Measurements from ENCODE around the gene AS3MT.
"Not testable (repeated sequence)": the region's sequence is repeated elsewhere in the genome, so short reads cannot be mapped to it uniquely, and the experiment has no call there.

The AS3MT gene

GRCh38 chr10:102869258-102870198 is at the start of gene AS3MT:
TSS of gene AS3MT (plus strand) at chr10:102869470. CDS start at chr10:102869593, 123 bp downstream.
- peak; percentile 31 for DNase-seq (ENCODE audit: low read depth)

DNA sequence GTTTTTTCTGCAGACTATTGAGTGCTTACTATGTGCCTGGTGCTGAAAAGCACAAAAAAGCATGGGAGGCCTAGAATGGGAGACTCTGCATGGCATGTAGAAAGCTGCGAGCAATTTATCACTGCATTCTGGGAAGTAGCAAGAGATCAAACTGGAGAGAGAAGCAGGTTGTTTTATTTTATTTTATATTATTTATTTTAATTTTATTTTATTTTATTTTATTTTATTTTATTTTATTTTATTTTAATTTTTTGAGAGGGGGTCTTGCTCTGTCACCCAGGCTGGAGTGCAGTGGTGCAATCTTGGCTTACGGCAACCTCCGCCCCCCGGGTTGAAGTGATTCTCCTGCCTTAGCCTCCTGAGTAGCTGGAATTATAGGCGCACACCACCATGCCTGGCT is 49.3 kb upstream of the AS3MT start:
- not testable (repeated sequence) for DNase-seq (ENCODE audit: low read depth)

DNA sequence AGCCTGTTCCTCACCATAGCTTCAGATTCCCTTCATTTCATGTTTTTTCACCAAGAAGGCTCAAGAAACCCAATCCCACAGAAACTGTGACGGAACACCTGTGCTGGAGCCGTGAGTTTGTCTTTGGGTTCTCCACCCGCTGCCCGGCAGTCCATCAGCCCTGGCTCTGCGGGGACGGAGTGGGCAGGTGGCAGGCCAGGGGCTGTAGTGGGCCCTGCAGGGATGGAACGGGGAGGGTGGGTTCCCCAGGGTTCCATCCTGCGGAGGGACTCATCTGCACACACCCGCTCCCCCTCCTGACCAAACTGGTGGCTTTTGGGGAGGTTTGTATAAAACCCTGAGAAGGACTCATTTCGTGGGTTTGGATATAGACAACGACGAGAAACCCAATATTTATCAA is 47.0 kb upstream of the AS3MT start:
- DNase-seq (ENCODE audit: low read depth) = no peak

- DNase-seq (ENCODE audit: low read depth) = no peak
Measured at GRCh38 chr10:102824664-102825063, 44.6 kb upstream of the AS3MT start.

DNA sequence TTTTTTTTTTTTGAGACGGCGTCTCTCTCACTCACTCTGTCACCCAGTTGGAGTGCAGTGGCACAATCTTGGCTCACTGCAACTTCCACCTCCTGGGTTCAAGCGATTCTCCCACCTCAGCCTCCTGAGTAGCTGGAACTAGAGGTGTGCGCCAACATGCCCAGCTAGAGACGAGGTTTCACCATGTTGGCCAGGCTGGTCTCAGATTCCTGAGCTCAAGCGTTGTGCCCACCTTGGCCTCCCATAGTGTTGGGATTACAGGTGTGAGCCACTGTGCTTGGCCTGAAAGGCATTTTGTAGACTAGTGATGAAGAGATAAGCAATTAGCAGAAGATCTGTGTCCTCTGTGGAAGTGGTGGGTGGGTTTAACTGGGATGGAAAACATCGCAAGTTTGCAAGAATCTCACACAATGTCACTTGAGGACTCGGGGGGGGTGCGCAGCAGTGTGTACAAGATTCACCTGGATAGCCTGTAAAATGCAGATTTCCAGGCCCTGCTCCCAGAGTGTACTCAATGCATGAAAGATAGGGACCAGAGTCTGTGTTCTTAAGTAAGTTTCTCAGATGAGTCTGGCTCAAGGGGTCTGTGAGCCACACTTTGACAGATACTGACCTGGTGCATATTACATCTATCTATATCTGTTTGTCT is 43.0 kb upstream of the AS3MT start:
- DNase-seq (ENCODE audit: low read depth) = no peak

GRCh38 chr10:102827597-102827975 is 41.7 kb upstream of the AS3MT start:
- DNase-seq (ENCODE audit: low read depth) = no peak

- DNase-seq (ENCODE audit: low read depth) = no peak
Measured at GRCh38 chr10:102831322-102832071, 37.8 kb upstream of the AS3MT start.

- DNase-seq (ENCODE audit: low read depth) = no peak
Measured at GRCh38 chr10:102832248-102832647, 37.0 kb upstream of the AS3MT start.

DNA sequence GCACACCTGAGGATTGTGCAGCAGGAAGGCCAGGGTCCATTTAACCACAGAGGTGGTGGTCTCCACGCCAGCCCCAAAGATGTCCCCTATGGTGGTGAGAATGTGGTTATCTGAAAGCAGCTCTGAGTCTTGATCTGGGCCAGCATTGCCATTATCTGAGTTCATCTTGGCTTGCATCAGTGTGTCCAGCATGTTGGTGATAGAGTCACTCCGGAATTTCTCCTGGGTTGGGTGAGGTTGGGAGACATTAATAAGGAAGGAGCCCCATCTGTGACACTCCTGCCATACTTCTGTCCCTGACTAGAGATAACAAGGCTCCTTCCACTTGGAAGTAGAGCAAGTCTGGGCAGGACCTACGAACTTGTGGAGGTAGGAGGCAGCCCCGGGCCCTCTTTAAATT is 36.3 kb upstream of the AS3MT start:
- DNase-seq (ENCODE audit: low read depth) = no peak

DNA sequence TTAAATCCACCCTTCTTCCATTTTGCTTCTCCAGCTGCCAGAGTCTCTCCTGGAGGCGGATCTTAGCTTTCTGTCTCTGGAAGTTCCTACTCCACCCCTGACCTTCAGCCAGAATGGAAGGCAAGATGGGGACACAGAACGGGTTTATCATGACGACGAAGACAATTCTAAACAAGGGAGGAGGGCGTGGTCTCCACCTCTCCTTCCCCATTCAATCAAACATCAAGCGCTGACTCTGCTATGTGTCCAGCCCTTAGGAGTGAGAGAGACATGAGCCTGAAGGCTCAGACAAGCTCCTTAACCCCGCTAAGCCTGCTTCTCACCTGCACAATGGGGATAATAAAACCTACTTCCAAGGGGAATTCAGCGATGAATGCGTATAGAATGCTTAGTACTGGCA is 35.1 kb upstream of the AS3MT start:
- no peak for DNase-seq (ENCODE audit: low read depth)

- DNase-seq (ENCODE audit: low read depth) = peak; percentile 54
Measured at GRCh38 chr10:102835007-102835482, 34.2 kb upstream of the AS3MT start.

DNA sequence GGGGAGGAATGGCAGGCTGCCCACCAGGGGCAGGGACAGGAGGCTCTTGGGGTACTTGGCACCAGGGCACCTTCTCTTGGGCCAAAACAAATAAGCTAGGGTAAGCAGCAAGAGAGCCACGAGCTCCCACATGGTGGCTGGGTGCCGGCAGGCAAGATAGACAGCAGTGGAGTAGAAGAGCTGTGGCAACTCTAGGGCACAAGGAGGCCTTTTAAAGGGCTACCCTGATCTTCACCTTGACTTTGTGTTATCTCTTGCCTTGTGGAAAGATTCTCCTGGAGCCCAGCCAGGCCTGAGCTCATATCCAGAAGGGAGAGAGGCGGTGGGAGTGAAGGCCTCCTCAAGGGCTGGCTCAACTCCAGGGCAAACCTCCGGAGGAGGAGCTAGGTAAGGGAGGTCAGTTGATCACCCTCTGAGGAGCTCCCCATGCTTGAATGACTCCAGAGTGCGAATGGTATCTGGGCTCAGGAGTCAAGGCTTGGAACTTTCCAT is 32.0 kb upstream of the AS3MT start, which contains the start of gene CYP17A1:
Gene CYP17A1, minus strand, starts transcription at position 184 of the 492 bp plus-strand sequence. Its CDS starts 52 bp downstream, at position 132.
- DNase-seq (ENCODE audit: low read depth) = no peak

GRCh38 chr10:102838276-102838927 is 30.9 kb upstream of the AS3MT start:
- not testable (repeated sequence) for DNase-seq (ENCODE audit: low read depth)

DNA sequence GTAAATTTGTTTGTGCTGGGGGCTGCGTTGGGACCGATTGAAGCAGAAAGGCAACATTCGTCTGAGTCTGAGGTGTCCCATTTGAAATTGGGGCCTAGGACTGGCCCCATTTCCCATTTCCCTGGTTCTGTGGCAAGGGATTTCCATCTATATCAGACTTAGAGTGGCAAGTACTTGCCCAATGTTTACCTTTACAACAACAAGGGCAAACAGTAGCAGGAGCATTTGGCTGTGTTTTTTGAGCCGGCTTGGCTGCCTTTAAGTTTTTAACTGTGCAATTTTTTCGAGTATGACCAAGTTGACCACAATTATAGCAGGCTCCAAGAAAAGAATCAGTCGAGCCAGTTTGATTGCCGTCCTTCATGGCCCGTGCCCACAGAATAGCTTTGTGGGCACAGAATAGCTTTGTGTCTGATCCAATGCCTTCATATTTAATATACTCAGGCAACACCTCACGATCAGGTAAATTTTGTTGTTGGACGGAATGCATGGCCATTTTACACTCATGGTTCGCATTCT is 27.4 kb upstream of the AS3MT start:
- DNase-seq (ENCODE audit: low read depth) = no peak

- DNase-seq (ENCODE audit: low read depth) = not testable (repeated sequence)
Measured at GRCh38 chr10:102843139-102843538, 26.1 kb upstream of the AS3MT start.

GRCh38 chr10:102844190-102844776 is 25.0 kb upstream of the AS3MT start:
- not testable (repeated sequence) for DNase-seq (ENCODE audit: low read depth)

GRCh38 chr10:102845352-102845902 is 23.8 kb upstream of the AS3MT start:
- DNase-seq (ENCODE audit: low read depth) = no peak

GRCh38 chr10:102850025-102850518 is 19.2 kb upstream of the AS3MT start:
- DNase-seq (ENCODE audit: low read depth) = no peak

DNA sequence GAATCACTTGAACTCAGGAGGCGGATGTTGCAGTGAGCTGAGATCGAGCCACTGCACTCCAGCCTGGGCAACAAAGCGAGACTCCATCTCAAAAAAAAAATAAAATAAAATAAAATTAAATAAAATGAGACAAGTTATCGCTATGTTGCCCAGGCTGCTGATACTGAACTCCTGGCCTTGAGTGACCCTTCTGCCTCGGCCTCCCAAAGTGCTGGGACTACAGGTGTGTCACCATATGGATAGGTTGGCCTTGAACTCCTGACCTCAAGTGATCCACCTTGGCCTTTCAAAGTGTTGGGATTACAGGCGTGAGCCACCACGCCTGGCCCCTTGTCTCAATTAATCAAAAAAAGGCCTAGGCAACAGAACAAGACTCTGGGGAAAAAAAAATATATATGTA is 16.0 kb upstream of the AS3MT start:
- not testable (repeated sequence) for DNase-seq (ENCODE audit: low read depth)

GRCh38 chr10:102855731-102856436 is 13.4 kb upstream of the AS3MT start:
- not testable (repeated sequence) for DNase-seq (ENCODE audit: low read depth)

Measured in activated T-cell treated with anti-CD3 and anti-CD28 coated beads for 48 hours (primary cell).